Omental fat pad (tissue), 4 donors: ENCODE data around the gene MIEF1. TPM values are rescaled to one million over a fixed set of nuclear protein-coding genes. Genes with fewer than 3 reads are reported as not detected.

Experiments
- ATAC-seq: fragments of 150-250 bp; one replicate; pipeline ENCODE4 v1.9.1; 2016; ENCODE audit warnings: mild to moderate bottlenecking, moderate library complexity; ENCODE audit not compliant: low FRiP score
- DNase-seq: peaks from one replicate; pipeline ENCODE4 v3.0.0-alpha.2; 2019; ENCODE audit warnings: low spot score
- total RNA-seq, 4 donors: library from RNA; depleted of rRNA; stranded (reverse); fragments of >200 nt; gene quantifications; one replicate each; pipeline ENCODE4 v1.1.0, GENCODE V29; 2016
- TF ChIP-seq, protein P1 (sequence below), 3 donors: fragments of 450-650 bp; IDR thresholded peaks; one replicate each; pipeline ENCODE4 v1.5.1; 2016 to 2017; ENCODE audit warnings: antibody characterized with exemption in 3 of 3, mild to moderate bottlenecking in 3 of 3, moderate library complexity in 2 of 3

MIEF1 gene
- 10 to 100 TPM; 23.6 to 46.0 (median 32.4) TPM for total RNA-seq

DNA sequence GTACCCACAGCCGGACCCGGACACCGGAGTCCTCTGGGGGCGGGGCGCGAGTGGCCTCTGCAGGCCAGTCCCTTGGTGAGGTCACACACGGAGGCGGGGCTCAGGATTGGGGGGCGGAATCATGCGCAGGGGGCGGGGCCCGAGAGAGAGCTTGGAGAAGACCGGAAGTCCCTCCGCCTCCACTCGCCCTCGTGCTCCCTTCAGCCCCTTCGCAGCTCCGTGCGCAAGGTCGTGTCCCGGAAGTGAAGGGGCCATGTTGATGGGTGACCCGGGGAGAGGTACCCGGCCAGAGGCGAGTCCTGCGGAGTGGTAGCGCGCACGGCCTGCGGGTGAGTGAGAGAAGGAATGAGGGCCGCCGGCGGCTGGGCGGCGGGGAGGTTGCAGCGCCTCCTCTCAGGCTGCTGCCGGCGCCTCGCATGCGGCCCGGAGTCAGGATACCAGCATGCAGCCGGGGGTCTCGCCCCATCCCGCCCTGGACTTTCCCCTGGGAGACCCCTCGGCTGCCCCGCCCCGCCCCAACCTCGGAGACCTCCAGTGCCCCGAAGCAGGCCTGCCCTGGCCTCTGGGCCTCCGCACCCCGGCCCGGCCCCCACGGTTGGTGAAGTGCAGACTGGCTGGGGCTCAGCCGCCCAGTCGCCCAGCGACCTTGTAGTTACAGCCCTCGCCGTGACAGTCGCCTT lies at the start of gene MIEF1:
Gene MIEF1, plus strand, starts transcription at position 182 of the 680 bp plus-strand sequence. CDS start 9,005 bp downstream, outside the sequence.
- TF ChIP-seq, protein P1, sequence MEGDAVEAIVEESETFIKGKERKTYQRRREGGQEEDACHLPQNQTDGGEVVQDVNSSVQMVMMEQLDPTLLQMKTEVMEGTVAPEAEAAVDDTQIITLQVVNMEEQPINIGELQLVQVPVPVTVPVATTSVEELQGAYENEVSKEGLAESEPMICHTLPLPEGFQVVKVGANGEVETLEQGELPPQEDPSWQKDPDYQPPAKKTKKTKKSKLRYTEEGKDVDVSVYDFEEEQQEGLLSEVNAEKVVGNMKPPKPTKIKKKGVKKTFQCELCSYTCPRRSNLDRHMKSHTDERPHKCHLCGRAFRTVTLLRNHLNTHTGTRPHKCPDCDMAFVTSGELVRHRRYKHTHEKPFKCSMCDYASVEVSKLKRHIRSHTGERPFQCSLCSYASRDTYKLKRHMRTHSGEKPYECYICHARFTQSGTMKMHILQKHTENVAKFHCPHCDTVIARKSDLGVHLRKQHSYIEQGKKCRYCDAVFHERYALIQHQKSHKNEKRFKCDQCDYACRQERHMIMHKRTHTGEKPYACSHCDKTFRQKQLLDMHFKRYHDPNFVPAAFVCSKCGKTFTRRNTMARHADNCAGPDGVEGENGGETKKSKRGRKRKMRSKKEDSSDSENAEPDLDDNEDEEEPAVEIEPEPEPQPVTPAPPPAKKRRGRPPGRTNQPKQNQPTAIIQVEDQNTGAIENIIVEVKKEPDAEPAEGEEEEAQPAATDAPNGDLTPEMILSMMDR (IDR thresholded peaks at IDR 0.05) = no peak
- peak; percentile 94 for ATAC-seq
- DNase-seq = peak; percentile 97

DNA sequence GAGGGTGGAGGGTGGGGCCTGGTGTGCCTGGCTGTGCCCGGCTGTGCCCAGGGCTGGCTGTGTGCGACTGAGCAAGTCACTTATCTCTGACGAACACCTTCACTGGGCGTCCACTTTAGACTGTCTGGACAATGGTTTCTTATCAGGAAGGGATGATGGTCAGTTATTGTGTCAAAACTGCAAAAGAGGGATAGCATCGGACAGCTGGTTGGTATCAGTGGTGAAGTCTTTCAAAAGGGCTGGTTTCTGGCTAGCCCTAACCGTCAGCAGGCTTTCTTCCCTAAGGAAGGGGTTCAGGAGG lies 49.4 kb upstream of the MIEF1 start:
- ATAC-seq (no peak), DNase-seq (no peak)
- TF ChIP-seq, protein P1 (IDR thresholded peaks at IDR 0.05) = no peak

DNA sequence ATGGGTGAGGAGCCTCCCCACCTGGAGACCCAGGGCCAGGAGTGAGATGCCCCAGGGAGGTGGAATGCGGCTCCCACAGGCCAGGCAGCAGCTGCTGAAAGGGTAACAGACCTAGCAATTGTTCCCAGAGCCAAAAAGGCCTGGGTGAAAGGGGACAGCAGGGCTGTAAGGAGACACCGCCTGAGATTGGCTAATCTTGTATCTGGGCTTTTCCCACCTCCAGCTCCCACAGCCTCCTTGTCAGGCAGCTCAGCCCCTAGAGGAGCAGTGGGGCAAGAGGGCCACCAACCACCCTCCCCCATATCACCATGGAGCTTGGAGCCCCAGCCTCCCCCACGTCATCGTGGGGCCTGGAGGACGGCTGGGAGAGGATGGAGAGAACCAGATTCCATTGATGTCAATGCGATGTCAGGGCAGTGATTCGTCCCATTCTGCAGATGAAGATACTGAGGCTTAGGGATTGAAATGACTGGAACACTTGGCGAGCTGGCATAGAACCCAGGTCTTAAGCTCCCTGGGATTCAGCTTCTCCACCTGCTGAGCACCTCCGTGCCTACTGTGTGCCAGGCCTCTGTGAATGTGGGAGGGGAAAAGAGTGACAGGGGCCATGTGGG lies 48.2 kb upstream of the MIEF1 start:
- ATAC-seq (no peak), DNase-seq (no peak)

DNA sequence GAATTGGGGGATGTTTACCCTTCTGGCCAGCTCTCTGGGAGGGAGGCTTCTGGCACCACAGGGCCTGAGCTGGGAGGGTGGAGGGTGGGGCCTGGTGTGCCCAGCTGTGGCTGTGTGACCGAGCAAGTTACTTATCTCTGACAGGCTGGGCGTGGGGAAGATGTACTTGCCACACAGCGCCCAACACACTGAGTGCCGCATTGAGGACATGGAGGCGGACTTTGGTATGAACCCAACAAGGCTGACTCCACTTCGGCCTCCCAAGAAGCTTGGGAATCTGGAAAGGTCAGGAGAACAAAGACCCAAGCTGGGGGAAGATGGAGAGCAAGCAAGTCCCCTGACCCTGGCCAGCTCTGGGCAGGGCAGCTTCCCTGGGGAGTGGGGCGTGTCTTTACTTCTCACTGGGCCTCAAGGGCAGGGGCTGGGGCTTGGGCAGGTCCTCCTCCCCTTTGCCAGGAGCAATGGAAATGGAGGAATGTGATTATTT lies 47.7 kb upstream of the MIEF1 start:
- ATAC-seq (no peak), DNase-seq (no peak)
- TF ChIP-seq, protein P1 (IDR thresholded peaks at IDR 0.05) = no peak

More for the DNA sequence above, 48.2 kb upstream of the MIEF1 start:
- TF ChIP-seq, protein P1 (IDR thresholded peaks at IDR 0.05) = no peak

DNA sequence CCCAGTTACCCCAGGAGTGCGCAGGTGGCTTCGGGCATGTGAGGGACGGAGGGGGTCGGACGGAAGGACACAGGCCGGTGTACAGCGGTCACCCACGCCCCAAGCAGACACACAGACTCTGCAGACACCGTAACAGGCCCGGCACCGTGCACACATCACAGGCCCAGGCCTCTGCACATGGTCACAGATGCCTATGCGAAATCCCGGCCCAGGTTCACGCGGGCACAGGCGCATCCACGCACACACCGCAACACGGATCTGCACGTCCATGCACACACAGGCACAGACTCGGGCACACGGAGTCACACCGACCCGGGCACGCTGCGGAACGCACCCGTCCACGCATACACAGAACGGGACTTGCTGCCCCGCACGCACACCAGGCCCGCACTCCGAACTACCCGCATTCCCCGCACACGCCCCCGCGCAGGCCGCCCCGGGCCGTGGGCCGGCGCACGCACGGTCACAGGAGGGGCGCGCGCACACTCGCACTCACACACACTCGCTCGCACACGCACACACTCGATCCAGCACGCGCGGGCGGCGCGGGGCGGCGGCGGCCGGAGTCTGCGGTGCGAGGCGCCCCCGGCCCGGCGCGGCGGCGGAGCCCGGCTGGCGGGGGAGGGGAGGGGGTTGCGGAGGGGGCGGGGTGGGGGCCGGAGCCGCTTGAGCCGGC lies 45.4 kb upstream of the MIEF1 start, which contains the start of gene MGAT3:
Gene MGAT3, plus strand, starts transcription at position 491 of the 676 bp plus-strand sequence. CDS start 30,336 bp downstream, outside the sequence.
- TF ChIP-seq, protein P1 (IDR thresholded peaks at IDR 0.05) = no peak
- DNase-seq (no peak), ATAC-seq (no peak)

DNA sequence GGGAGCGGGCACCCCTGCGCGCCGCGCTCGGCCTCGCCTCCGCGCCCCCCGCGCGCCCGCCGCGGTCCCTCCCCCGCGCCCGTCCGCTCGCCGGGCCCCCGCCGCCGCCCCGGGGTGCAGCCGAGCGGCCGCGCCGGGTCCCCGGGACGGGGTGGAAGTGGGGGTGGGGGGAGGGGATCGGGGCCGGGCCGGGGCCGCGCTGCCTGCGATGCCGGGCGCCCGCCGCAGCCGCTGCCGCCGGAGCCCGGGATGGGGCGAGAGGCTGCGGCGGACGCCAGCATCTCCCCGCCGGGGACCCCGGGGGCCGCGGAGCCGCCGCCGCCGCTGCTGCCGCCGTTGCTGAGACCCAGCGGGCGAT lies 44.9 kb upstream of the MIEF1 start:
- ATAC-seq (no peak), DNase-seq (no peak)
- TF ChIP-seq, protein P1 (IDR thresholded peaks at IDR 0.05) = no peak
